HG02642 (cell line): Measurements from ENCODE around the gene ZNF688.

Experiments
- ATAC-seq: cut with Tn5 transposase; IDR thresholded peaks from one replicate; pipeline ENCODE4 v1.9.1; 2021; ENCODE audit warnings: mild to moderate bottlenecking; ENCODE audit not compliant: unreplicated experiment, poor library complexity

ZNF688 gene

GRCh38 chr16:30521873-30522641, 49.5 kb downstream of the ZNF688 start:
- ATAC-seq: no peak

GRCh38 chr16:30521476-30521872, 50.0 kb downstream of the ZNF688 start:
- ATAC-seq: no peak
